DOHH2 (cell line): ENCODE measurements around the gene GOLIM4.

Experiments used
- EZH2phosphoT487 ChIP-seq: fragments of 200-600 bp; sonication (generic); IDR thresholded peaks from 2 replicates; pipeline ENCODE4 v1.6.1; 2017; ENCODE audit warnings: borderline replicate concordance, mild to moderate bottlenecking, antibody characterized with exemption, low read length, moderate library complexity, mixed read lengths
- TF ChIP-seq, protein P1 (sequence below): fragments of 200-600 bp; sonication (generic); IDR thresholded peaks from one replicate; pipeline ENCODE4 v1.5.1; 2014; ENCODE audit warnings: antibody characterized with exemption, mild to moderate bottlenecking, low read depth, low read length; ENCODE audit not compliant: poor library complexity, severe bottlenecking

DNA sequence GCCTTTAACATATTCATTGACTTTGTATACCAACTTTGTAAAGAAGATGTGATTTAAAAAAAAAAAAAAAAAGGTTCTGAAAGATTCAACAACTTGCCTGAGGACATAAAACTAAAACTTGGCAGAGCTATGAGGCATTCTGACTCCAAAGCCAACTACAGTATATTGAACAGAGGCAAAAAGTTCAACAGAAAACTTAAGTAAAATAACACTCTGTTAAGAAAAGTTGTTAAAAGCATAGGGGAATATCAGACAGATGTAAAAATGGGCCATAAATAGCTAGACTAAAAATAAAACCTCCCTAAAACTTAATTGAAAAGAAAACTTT lies 23.4 kb downstream of the GOLIM4 start:
- TF ChIP-seq EZH2phosphoT487 = no peak
- TF ChIP-seq, protein P1, sequence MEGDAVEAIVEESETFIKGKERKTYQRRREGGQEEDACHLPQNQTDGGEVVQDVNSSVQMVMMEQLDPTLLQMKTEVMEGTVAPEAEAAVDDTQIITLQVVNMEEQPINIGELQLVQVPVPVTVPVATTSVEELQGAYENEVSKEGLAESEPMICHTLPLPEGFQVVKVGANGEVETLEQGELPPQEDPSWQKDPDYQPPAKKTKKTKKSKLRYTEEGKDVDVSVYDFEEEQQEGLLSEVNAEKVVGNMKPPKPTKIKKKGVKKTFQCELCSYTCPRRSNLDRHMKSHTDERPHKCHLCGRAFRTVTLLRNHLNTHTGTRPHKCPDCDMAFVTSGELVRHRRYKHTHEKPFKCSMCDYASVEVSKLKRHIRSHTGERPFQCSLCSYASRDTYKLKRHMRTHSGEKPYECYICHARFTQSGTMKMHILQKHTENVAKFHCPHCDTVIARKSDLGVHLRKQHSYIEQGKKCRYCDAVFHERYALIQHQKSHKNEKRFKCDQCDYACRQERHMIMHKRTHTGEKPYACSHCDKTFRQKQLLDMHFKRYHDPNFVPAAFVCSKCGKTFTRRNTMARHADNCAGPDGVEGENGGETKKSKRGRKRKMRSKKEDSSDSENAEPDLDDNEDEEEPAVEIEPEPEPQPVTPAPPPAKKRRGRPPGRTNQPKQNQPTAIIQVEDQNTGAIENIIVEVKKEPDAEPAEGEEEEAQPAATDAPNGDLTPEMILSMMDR = no peak
